ENCODE measurements around the gene TMEM203. TPM values are rescaled to one million over a fixed set of nuclear protein-coding genes. Genes with fewer than 3 reads are reported as not detected.

The TMEM203 gene
- total RNA-seq, 1 experiment from 2014 or later = 35.5 TPM

DNA sequence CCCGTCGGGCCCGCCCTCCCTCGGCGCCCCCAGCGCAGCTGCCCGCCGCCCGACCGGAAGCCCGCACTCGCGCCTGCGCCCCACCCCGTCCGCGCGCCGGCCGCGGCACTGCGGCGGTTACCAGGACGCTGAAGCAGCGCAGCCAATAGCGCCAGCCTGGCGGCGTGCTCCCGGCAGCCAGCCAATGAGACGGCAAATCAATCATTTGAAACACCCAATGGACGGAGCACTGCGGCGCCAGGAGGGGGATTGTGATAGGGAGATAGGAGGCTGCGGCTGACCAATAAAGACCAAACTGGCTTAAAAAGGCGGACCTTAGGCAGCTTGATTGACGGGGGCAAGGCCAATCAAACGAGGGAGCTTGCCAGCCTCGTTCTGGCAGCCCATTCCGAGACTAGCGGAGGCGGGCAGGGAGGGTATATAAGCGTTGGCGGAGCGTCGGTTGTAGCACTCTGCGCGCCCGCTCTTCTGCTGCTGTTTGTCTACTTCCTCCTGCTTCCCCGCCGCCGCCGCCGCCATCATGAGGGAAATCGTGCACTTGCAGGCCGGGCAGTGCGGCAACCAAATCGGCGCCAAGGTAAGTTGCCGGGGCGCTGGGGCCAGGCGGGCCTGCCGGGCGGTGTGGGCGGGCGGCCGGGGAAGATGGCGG lies 35.5 kb upstream of the TMEM203 start, which contains the start of gene TUBB4B:
TSS of gene TUBB4B (plus strand) at position 447 of the 649 bp plus-strand sequence. CDS start at position 521, 74 bp downstream.
- no peak within 1 kb of the TSS for H3T11ph ChIP-seq (ENCODE audit: low read length)
- H3K79me2 ChIP-seq (ENCODE audit: insufficient read depth, low read length) = no peaks in the 10 kb centered on the region
- no peak within 1 kb of the TSS for H3K4ac ChIP-seq (ENCODE audit: low read depth, low read length)
- H2BK120ac ChIP-seq (ENCODE audit: low read depth, low read length, poor library complexity, severe bottlenecking) = no peak within 1 kb of the TSS
- H3K56ac ChIP-seq (ENCODE audit: insufficient read length, low read depth, low read length) = no peak within 1 kb of the TSS
- H2BK15ac ChIP-seq (ENCODE audit: low read depth, low read length) = no peak within 1 kb of the TSS
- H4K20me1 ChIP-seq (ENCODE audit: control insufficient read depth, insufficient read depth, insufficient read length) = peaks cover 3% of the 10 kb centered on the region
- H3K27me3 ChIP-seq (ENCODE audit: insufficient read depth, low read length) = no peaks in the 10 kb centered on the region
- peak within 1 kb of the TSS; percentile 46 for H3K4me2 ChIP-seq (ENCODE audit: insufficient read depth, insufficient read length, low read length)
- no peaks in the 10 kb centered on the region; a peak in 2 of 5 replicates for H3K9me3 Mint-ChIP-seq
- no peak within 1 kb of the TSS for H2BK12ac ChIP-seq (ENCODE audit: insufficient read length, low read depth, low read length)
- H4K8ac ChIP-seq (replicated peaks; ENCODE audit: insufficient read length, low read depth, low read length) = no peak within 1 kb of the TSS
- peak within 1 kb of the TSS; percentile 66 to 90 (median 89); a peak in 5 of 7 replicates for H3K27ac Mint-ChIP-seq
- no peak within 1 kb of the TSS for H4K91ac ChIP-seq (ENCODE audit: insufficient read length, low read depth, low read length)
- H3K14ac ChIP-seq (ENCODE audit: insufficient read depth, low read length) = peak within 1 kb of the TSS; percentile 33
- H3K4me3 Mint-ChIP-seq = peak within 1 kb of the TSS; percentile 85 to 93
- H3K27me3 Mint-ChIP-seq (ENCODE audit: low read depth) = peaks cover 5% of the 10 kb centered on the region
- no peaks in the 10 kb centered on the region for H3K9me3 ChIP-seq (ENCODE audit: control insufficient read depth, low read depth, low read length)
- H3K27ac ChIP-seq (ENCODE audit: insufficient read length, low read depth, low read length) = no peak within 1 kb of the TSS
- no peak within 1 kb of the TSS for H2BK20ac ChIP-seq (ENCODE audit: low read depth, low read length, poor library complexity, severe bottlenecking)
- H3K9ac ChIP-seq (ENCODE audit: extremely low read depth, insufficient read length, low read length) = peak within 1 kb of the TSS; percentile 53
- H3K23ac ChIP-seq (ENCODE audit: insufficient read length, low read depth, low read length) = no peak within 1 kb of the TSS
- peaks cover 12% of the 10 kb centered on the region for H3K23me2 ChIP-seq (ENCODE audit: insufficient read length, low read depth, low read length, poor library complexity, severe bottlenecking)
- H2AFZ ChIP-seq (ENCODE audit: low read length) = no peak within 1 kb of the TSS
- TF ChIP-seq, protein P1, sequence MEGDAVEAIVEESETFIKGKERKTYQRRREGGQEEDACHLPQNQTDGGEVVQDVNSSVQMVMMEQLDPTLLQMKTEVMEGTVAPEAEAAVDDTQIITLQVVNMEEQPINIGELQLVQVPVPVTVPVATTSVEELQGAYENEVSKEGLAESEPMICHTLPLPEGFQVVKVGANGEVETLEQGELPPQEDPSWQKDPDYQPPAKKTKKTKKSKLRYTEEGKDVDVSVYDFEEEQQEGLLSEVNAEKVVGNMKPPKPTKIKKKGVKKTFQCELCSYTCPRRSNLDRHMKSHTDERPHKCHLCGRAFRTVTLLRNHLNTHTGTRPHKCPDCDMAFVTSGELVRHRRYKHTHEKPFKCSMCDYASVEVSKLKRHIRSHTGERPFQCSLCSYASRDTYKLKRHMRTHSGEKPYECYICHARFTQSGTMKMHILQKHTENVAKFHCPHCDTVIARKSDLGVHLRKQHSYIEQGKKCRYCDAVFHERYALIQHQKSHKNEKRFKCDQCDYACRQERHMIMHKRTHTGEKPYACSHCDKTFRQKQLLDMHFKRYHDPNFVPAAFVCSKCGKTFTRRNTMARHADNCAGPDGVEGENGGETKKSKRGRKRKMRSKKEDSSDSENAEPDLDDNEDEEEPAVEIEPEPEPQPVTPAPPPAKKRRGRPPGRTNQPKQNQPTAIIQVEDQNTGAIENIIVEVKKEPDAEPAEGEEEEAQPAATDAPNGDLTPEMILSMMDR (conservative IDR thresholded peaks at IDR 0.05) = no peak
- H3K36me3 Mint-ChIP-seq (ENCODE audit: insufficient read depth in 1 of 3, low read depth in 3 of 3) = peaks cover 19 to 26% (median 24%) of the 10 kb centered on the region in 3 experiments
- peaks cover 3% of the 10 kb centered on the region; the same call in 1 of the 2 replicates for H3K4me1 ChIP-seq (ENCODE audit: insufficient read depth, low read length)
- no peak within 1 kb of the TSS for H2BK5ac ChIP-seq (ENCODE audit: insufficient read length, low read length)
- H2AK5ac ChIP-seq (ENCODE audit: insufficient read length, low read length) = no peak within 1 kb of the TSS
- peaks cover 24 to 37% of the 10 kb centered on the region in 2 experiments for H3K4me1 Mint-ChIP-seq
- DNase-seq = peak; percentile 100
- no peaks in the 10 kb centered on the region for H3K79me1 ChIP-seq (ENCODE audit: insufficient read depth, low read depth, low read length, poor library complexity, severe bottlenecking)
- no CpG with 5 or more reads among the region's 67 CpGs for WGBS (ENCODE audit: extremely low coverage, insufficient read length, low lambda C conversion rate)
- no peak within 1 kb of the TSS for H4K5ac ChIP-seq (ENCODE audit: insufficient read length, low read depth, low read length)
- peak within 1 kb of the TSS; percentile 14 for H3K18ac ChIP-seq (ENCODE audit: insufficient read length, low read depth, low read length)
